OCI-LY7 (cell line): Measurements from ENCODE around the gene PPP1R7. TPM values are rescaled to one million over a fixed set of nuclear protein-coding genes. Genes with fewer than 3 reads are reported as not detected.

Experiments used
- BruUV-seq: library from RNA; stranded (reverse); fragments of 400-500 nt; replicated peaks from 2 replicates; lab custom pipeline; 2021; lab: Mats Ljungman, UMichigan
- CTCF ChIA-PET: fragments of 300-600 bp; sonication (Branson Sonifier 250); formaldehyde crosslinking; loops from one replicate; lab custom pipeline; 2022; ENCODE audit warnings: antibody characterized with exemption; ENCODE audit not compliant: unreplicated experiment; lab: Charles Lee
- POLR2A ChIA-PET: fragments of 300-600 bp; sonication (Branson Sonifier 250); formaldehyde crosslinking; loops from one replicate; lab custom pipeline; 2022; ENCODE audit warnings: antibody characterized with exemption; lab: Charles Lee
- DNase-seq: peaks from one replicate; pipeline ENCODE4 v3.0.0-alpha.2; 2015; ENCODE audit warnings: low spot score
- H2AFZ ChIP-seq: fragments of 200-600 bp; sonication (generic), shearing (Covaris generic); 2 replicates; pipeline ENCODE4 v1.6.1; 2014; ENCODE audit warnings: mild to moderate bottlenecking, antibody characterized with exemption, low read length, moderate library complexity
- H3K27ac ChIP-seq: fragments of 200-600 bp; sonication (generic); 2 replicates; pipeline ENCODE4 v1.5.1; 2014; ENCODE audit warnings: mixed run types, low read depth, mild to moderate bottlenecking, moderate library complexity, low read length, inconsistent platforms; ENCODE audit not compliant: poor library complexity, severe bottlenecking
- H3K36me3 ChIP-seq: fragments of 200-600 bp; sonication (generic); 2 replicates; pipeline ENCODE4 v1.6.1; 2014; ENCODE audit warnings: mild to moderate bottlenecking, antibody characterized with exemption, low read length, moderate library complexity, mixed read lengths; ENCODE audit not compliant: insufficient read depth
- H3K4me1 ChIP-seq: fragments of 200-600 bp; sonication (generic); 2 replicates; pipeline ENCODE4 v1.5.1; 2014; ENCODE audit warnings: mild to moderate bottlenecking, low read length; ENCODE audit not compliant: insufficient read depth, poor library complexity, severe bottlenecking
- H3K4me2 ChIP-seq: fragments of 200-600 bp; sonication (generic); 2 replicates; pipeline ENCODE4 v1.6.1; 2014; ENCODE audit warnings: mild to moderate bottlenecking, low read length
- H3K4me3 ChIP-seq: fragments of 200-600 bp; sonication (generic); 2 replicates; pipeline ENCODE4 v1.5.1; 2014; ENCODE audit warnings: mild to moderate bottlenecking, low read depth, low read length; ENCODE audit not compliant: poor library complexity, severe bottlenecking
- H3K79me2 ChIP-seq: fragments of 200-600 bp; sonication (generic); 2 replicates; pipeline ENCODE4 v1.6.1; 2016; ENCODE audit warnings: low read depth, mild to moderate bottlenecking, low read length, moderate library complexity, mixed read lengths; ENCODE audit not compliant: insufficient read depth
- H3K9me2 ChIP-seq: fragments of 200-600 bp; sonication (generic); 2 replicates; pipeline ENCODE4 v1.6.1; 2016; ENCODE audit warnings: mild to moderate bottlenecking, low read length, mixed read lengths; ENCODE audit not compliant: insufficient read depth
- H3K9me3 ChIP-seq: fragments of 200-600 bp; sonication (generic); 2 replicates; pipeline ENCODE4 v1.6.1; 2014; ENCODE audit warnings: mild to moderate bottlenecking, mixed run types, low read length, mixed read lengths
- H4K20me1 ChIP-seq: fragments of 200-600 bp; sonication (generic); 2 replicates; pipeline ENCODE4 v1.6.1; 2014; ENCODE audit warnings: mild to moderate bottlenecking, antibody characterized with exemption, low read length, moderate library complexity, mixed read lengths; ENCODE audit not compliant: insufficient read depth
- EZH2phosphoT487 ChIP-seq: fragments of 200-600 bp; sonication (generic); IDR thresholded peaks from 2 replicates; pipeline ENCODE4 v1.6.1; 2018; ENCODE audit warnings: low read depth, borderline replicate concordance, mild to moderate bottlenecking, mixed run types, antibody characterized with exemption, low read length, moderate library complexity, mixed read lengths
- intact Hi-C: fragments of 100-400 bp; cut with micrococcal nuclease; formaldehyde crosslinking; loops from one replicate; pipeline ENCODE4 v1.10.0; 2022; ENCODE audit not compliant: unreplicated experiment
- total RNA-seq, 2 experiments: library from RNA; depleted of rRNA in 1 of 2; stranded (reverse); fragments of >200 nt in 1 of 2; shearing (Covaris generic) in 1 of 2; gene quantifications; 2 replicates each; pipeline ENCODE4 v1.2.3, GENCODE V29; 2014 to 2022
- TF ChIP-seq, protein P1 (sequence below): fragments of 200-600 bp; sonication (generic); conservative IDR thresholded peaks from 2 replicates; pipeline ENCODE4 v1.5.1; 2014; ENCODE audit warnings: mild to moderate bottlenecking, antibody characterized with exemption, low read length, moderate library complexity, mixed read lengths

PPP1R7 gene
- total RNA-seq, 2 experiments from 2014 or later, result 46.0 to 82.0 TPM

- no peaks in the 10 kb centered on the region for H4K20me1 ChIP-seq
- no peak overlapping the region for H3K4me2 ChIP-seq
- no peak for DNase-seq
- H3K27ac ChIP-seq, result no peak overlapping the region
- POLR2A ChIA-PET, result interaction anchor here (0.6 to 0.7 kb wide), 2 partner anchors 9 to 141 kb away, joined by 3 to 5 read pairs; no protein-coding TSS in a partner anchor
- no peaks in the 10 kb centered on the region for H3K79me2 ChIP-seq
- no TSS peak for BruUV-seq
- H3K9me3 ChIP-seq, result no peaks in the 10 kb centered on the region
- no peak overlapping the region for H2AFZ ChIP-seq
- H3K4me3 ChIP-seq, result no peak overlapping the region
- TF ChIP-seq EZH2phosphoT487, result no peak
- TF ChIP-seq, protein P1, sequence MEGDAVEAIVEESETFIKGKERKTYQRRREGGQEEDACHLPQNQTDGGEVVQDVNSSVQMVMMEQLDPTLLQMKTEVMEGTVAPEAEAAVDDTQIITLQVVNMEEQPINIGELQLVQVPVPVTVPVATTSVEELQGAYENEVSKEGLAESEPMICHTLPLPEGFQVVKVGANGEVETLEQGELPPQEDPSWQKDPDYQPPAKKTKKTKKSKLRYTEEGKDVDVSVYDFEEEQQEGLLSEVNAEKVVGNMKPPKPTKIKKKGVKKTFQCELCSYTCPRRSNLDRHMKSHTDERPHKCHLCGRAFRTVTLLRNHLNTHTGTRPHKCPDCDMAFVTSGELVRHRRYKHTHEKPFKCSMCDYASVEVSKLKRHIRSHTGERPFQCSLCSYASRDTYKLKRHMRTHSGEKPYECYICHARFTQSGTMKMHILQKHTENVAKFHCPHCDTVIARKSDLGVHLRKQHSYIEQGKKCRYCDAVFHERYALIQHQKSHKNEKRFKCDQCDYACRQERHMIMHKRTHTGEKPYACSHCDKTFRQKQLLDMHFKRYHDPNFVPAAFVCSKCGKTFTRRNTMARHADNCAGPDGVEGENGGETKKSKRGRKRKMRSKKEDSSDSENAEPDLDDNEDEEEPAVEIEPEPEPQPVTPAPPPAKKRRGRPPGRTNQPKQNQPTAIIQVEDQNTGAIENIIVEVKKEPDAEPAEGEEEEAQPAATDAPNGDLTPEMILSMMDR, result no peak
- CTCF ChIA-PET, result no interaction called here
- H3K36me3 ChIP-seq, result peaks cover 17% of the 10 kb centered on the region
- no peaks in the 10 kb centered on the region for H3K4me1 ChIP-seq
- H3K9me2 ChIP-seq, result no peaks in the 10 kb centered on the region
- intact Hi-C loops, result no loop called here
These were observed 30.2 kb downstream of the PPP1R7 start for GRCh38 chr2:241180495-241180894.

DNA sequence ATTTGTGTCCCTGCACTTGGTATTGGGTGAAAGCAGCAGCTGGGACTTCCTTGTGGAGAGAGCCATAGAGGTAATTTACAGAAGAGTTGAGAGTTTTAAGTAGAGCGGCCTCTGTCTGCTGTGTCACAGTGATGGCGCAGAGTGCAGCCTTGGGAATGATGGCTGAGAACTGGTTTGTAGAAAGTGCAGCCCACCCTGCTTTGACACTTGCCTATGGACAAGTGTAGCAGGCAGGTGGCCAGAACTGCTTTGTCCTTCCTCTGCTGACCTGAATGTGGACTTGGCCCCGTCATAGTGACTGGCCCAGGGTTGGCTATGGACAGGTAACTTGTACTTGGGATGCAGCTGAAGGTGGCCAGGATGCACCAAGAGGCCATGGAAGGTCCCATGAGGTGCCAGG is 31.9 kb downstream of the PPP1R7 start:
- Histone ChIP-seq H3K79me2 (no peaks in the 10 kb centered on the region), H3K4me3 (no peak overlapping the region), H3K4me2 (no peak overlapping the region), H3K9me2 (no peaks in the 10 kb centered on the region), H3K9me3 (no peaks in the 10 kb centered on the region), H2AFZ (no peak overlapping the region), H3K27ac (no peak overlapping the region), H3K36me3 (peaks cover 8% of the 10 kb centered on the region; the same call in 1 of the 2 replicates), H4K20me1 (no peaks in the 10 kb centered on the region), H3K4me1 (no peaks in the 10 kb centered on the region)
- TF ChIP-seq, protein P1, result no peak
- TF ChIP-seq EZH2phosphoT487, result no peak
- no peak for DNase-seq
- intact Hi-C loops, result no loop called here
- CTCF ChIA-PET, result no interaction called here
- BruUV-seq, result no TSS peak
- POLR2A ChIA-PET, result no interaction called here

- H3K79me2 ChIP-seq, result no peaks in the 10 kb centered on the region
- peaks cover 1% of the 10 kb centered on the region for H3K4me1 ChIP-seq
- H3K4me3 ChIP-seq, result no peak overlapping the region
- ChIA-PET POLR2A (no interaction called here), CTCF (no interaction called here)
- no peak overlapping the region for H2AFZ ChIP-seq
- intact Hi-C loops, result no loop called here
- no peaks in the 10 kb centered on the region for H3K9me2 ChIP-seq
- H3K9me3 ChIP-seq, result no peaks in the 10 kb centered on the region
- peaks cover 6% of the 10 kb centered on the region; the same call in 1 of the 2 replicates for H3K36me3 ChIP-seq
- TF ChIP-seq EZH2phosphoT487, result no peak
- TF ChIP-seq, protein P1, result no peak
- BruUV-seq, result no TSS peak
- no peak overlapping the region for H3K27ac ChIP-seq
- no peak overlapping the region for H3K4me2 ChIP-seq
- no peak for DNase-seq
- H4K20me1 ChIP-seq, result no peaks in the 10 kb centered on the region
These were observed 32.4 kb downstream of the PPP1R7 start for GRCh38 chr2:241182531-241183133.
